Muscle of back (tissue), 11 donors: ENCODE results near the gene ARID1A. TPM values are rescaled to one million over a fixed set of nuclear protein-coding genes. Genes with fewer than 3 reads are reported as not detected.
"Not testable (repeated sequence)": the region's sequence is repeated elsewhere in the genome, so short reads cannot be mapped to it uniquely, and the experiment has no call there.

Experiments used
- DNase-seq, 3 donors: peaks; one replicate each; pipeline versions ENCODE4 v3.0.0 to v3.0.0-alpha.2; 2013
- polyA plus RNA-seq, 10 donors: library from polyadenylated mRNA; unstranded; fragments of 120-200 nt; gene quantifications; one replicate each; pipeline ENCODE4 v1.2.1, GENCODE V29; 2013; ENCODE audit not compliant: insufficient read length in 10 of 10

Gene ARID1A
- polyA plus RNA-seq, 10 donors, result 39.9 to 50.6 (median 45.2) TPM

GRCh38 chr1:26696654-26697430 lies 1.0 kb downstream of the ARID1A start:
- DNase-seq, result peak in 2 of 3 donors; percentile 30 to 69

GRCh38 chr1:26697431-26697977 lies 1.7 kb downstream of the ARID1A start:
- DNase-seq, result peak in 1 of 3 donors; percentile 24

GRCh38 chr1:26697978-26698849 lies 2.4 kb downstream of the ARID1A start:
- DNase-seq, result peak; percentile 86 to 94 (median 93)

GRCh38 chr1:26700711-26701110 lies 4.9 kb downstream of the ARID1A start:
- DNase-seq, result no peak

GRCh38 chr1:26701266-26701994 lies 5.6 kb downstream of the ARID1A start:
- DNase-seq, result no peak

- DNase-seq, result no peak
Observed at GRCh38 chr1:26701995-26702679, 6.3 kb downstream of the ARID1A start.

- no peak for DNase-seq
Observed at GRCh38 chr1:26702680-26703038, 6.8 kb downstream of the ARID1A start.

GRCh38 chr1:26703478-26703877 lies 7.7 kb downstream of the ARID1A start:
- no peak for DNase-seq

- no peak for DNase-seq
Observed at GRCh38 chr1:26704629-26705028, 8.8 kb downstream of the ARID1A start.

- DNase-seq, result not testable (repeated sequence)
Observed at GRCh38 chr1:26705227-26705626, 9.4 kb downstream of the ARID1A start.

- peak in 2 of 3 donors; percentile 16 to 85 for DNase-seq
Observed at GRCh38 chr1:26705788-26706311, 10.0 kb downstream of the ARID1A start.

- no peak for DNase-seq
Observed at GRCh38 chr1:26706315-26706714, 10.5 kb downstream of the ARID1A start.

GRCh38 chr1:26710811-26711210 lies 15.0 kb downstream of the ARID1A start:
- no peak for DNase-seq

GRCh38 chr1:26711777-26712176 lies 16.0 kb downstream of the ARID1A start:
- no peak for DNase-seq

GRCh38 chr1:26717017-26717491 lies 21.2 kb downstream of the ARID1A start:
- peak in 1 of 3 donors; percentile 17 for DNase-seq

GRCh38 chr1:26719205-26719604 lies 23.4 kb downstream of the ARID1A start:
- DNase-seq, result no peak

- DNase-seq, result no peak
Observed at GRCh38 chr1:26721669-26722355, 26.0 kb downstream of the ARID1A start.

- DNase-seq, result peak; percentile 87 to 97 (median 95)
Observed at GRCh38 chr1:26723013-26723991, 27.5 kb downstream of the ARID1A start.

- DNase-seq, result no peak
Observed at GRCh38 chr1:26724118-26724517, 28.3 kb downstream of the ARID1A start.
